ENCODE measurements around the gene SOHLH1. TPM values are rescaled to one million over a fixed set of nuclear protein-coding genes. Genes with fewer than 3 reads are reported as not detected.

SOHLH1 gene
- polyA plus RNA-seq (ENCODE audit: low read depth in 6 of 6) = not detected

GRCh38 chr9:135699440-135699839 lies at the start of gene SOHLH1:
Gene SOHLH1 (minus strand): TSS chr9:135699481. CDS start chr9:135699467, 14 bp downstream.
- Mint-ChIP-seq H3K4me1 (no peaks in the 10 kb centered on the region), H3K27ac (no peak within 1 kb of the TSS), H3K27me3 (peaks cover 0 to 24% (median 19%) of the 10 kb centered on the region in 3 donors), H3K36me3 (no peaks in the 10 kb centered on the region), H3K4me3 (peak within 1 kb of the TSS in 1 of 8 donors; percentile 25), H3K9me3 (no peaks in the 10 kb centered on the region)
- DNase-seq (no peak), ATAC-seq (ENCODE audit: low read depth in 2 of 2) (no peak)

GRCh38 chr9:135748676-135749075 lies 49.4 kb upstream of the SOHLH1 start:
- ATAC-seq (ENCODE audit: low read depth in 2 of 2) (no peak), DNase-seq (no peak)
- Mint-ChIP-seq H3K36me3 (no peaks in the 10 kb centered on the region), H3K27me3 (peaks cover 4 to 20% (median 17%) of the 10 kb centered on the region in 3 donors), H3K4me3 (no peak overlapping the region), H3K9me3 (peaks cover 0 to 4% (median 0%) of the 10 kb centered on the region in 7 donors), H3K27ac (no peak overlapping the region), H3K4me1 (peaks cover 0 to 6% (median 0%) of the 10 kb centered on the region in 3 donors)

- no peaks in the 10 kb centered on the region for H3K9me3 Mint-ChIP-seq
- H3K36me3 Mint-ChIP-seq = no peaks in the 10 kb centered on the region
- no peaks in the 10 kb centered on the region for H3K4me1 Mint-ChIP-seq
Measured at GRCh38 chr9:135747311-135747710, 48.0 kb upstream of the SOHLH1 start.

GRCh38 chr9:135746565-135746964 lies 47.3 kb upstream of the SOHLH1 start:
- Mint-ChIP-seq H3K36me3 (no peaks in the 10 kb centered on the region), H3K9me3 (no peaks in the 10 kb centered on the region), H3K27me3 (peaks cover 0 to 16% (median 9%) of the 10 kb centered on the region in 3 donors), H3K27ac (peak overlapping the region in 1 of 6 donors; percentile 36), H3K4me1 (no peaks in the 10 kb centered on the region), H3K4me3 (no peak overlapping the region)
- no peak for ATAC-seq (ENCODE audit: low read depth in 2 of 2)
- DNase-seq = no peak

More at GRCh38 chr9:135747311-135747710, 48.0 kb upstream of the SOHLH1 start:
- ATAC-seq (ENCODE audit: low read depth in 2 of 2) (no peak), DNase-seq (no peak)
- no peak overlapping the region for H3K4me3 Mint-ChIP-seq
- H3K27ac Mint-ChIP-seq = no peak overlapping the region
- peaks cover 0 to 14% (median 14%) of the 10 kb centered on the region in 3 donors for H3K27me3 Mint-ChIP-seq

- Mint-ChIP-seq H3K4me1 (no peaks in the 10 kb centered on the region), H3K4me3 (no peak overlapping the region), H3K9me3 (no peaks in the 10 kb centered on the region), H3K27me3 (peaks cover 0 to 16% (median 8%) of the 10 kb centered on the region in 3 donors), H3K27ac (no peak overlapping the region), H3K36me3 (no peaks in the 10 kb centered on the region)
- DNase-seq (no peak), ATAC-seq (ENCODE audit: low read depth in 2 of 2) (no peak)
Measured at GRCh38 chr9:135745686-135746324, 46.5 kb upstream of the SOHLH1 start.

GRCh38 chr9:135745189-135745588 lies 45.9 kb upstream of the SOHLH1 start:
- Mint-ChIP-seq H3K27me3 (peaks cover 0 to 16% (median 9%) of the 10 kb centered on the region in 3 donors), H3K36me3 (no peaks in the 10 kb centered on the region)

GRCh38 chr9:135744333-135745070 lies 45.2 kb upstream of the SOHLH1 start:
- ATAC-seq (ENCODE audit: low read depth in 2 of 2) (no peak), DNase-seq (no peak)
- no peak overlapping the region for H3K27ac Mint-ChIP-seq
- H3K36me3 Mint-ChIP-seq = no peaks in the 10 kb centered on the region
- no peak overlapping the region for H3K4me3 Mint-ChIP-seq
- no peaks in the 10 kb centered on the region for H3K4me1 Mint-ChIP-seq
- H3K9me3 Mint-ChIP-seq = no peaks in the 10 kb centered on the region
- peaks cover 0 to 23% (median 16%) of the 10 kb centered on the region in 3 donors for H3K27me3 Mint-ChIP-seq

More at GRCh38 chr9:135745189-135745588, 45.9 kb upstream of the SOHLH1 start:
- DNase-seq (no peak), ATAC-seq (ENCODE audit: low read depth in 2 of 2) (no peak)
- Mint-ChIP-seq H3K9me3 (no peaks in the 10 kb centered on the region), H3K4me1 (no peaks in the 10 kb centered on the region), H3K4me3 (no peak overlapping the region), H3K27ac (no peak overlapping the region)

- Mint-ChIP-seq H3K27me3 (peaks cover 0 to 31% (median 23%) of the 10 kb centered on the region in 3 donors), H3K9me3 (no peaks in the 10 kb centered on the region), H3K4me3 (no peak overlapping the region), H3K27ac (no peak overlapping the region), H3K36me3 (no peaks in the 10 kb centered on the region), H3K4me1 (no peaks in the 10 kb centered on the region)
- ATAC-seq (ENCODE audit: low read depth in 2 of 2) (no peak), DNase-seq (no peak)
Measured at GRCh38 chr9:135743546-135744332, 44.5 kb upstream of the SOHLH1 start.

GRCh38 chr9:135743021-135743420 lies 43.7 kb upstream of the SOHLH1 start:
- no peak for ATAC-seq (ENCODE audit: low read depth in 2 of 2)
- H3K36me3 Mint-ChIP-seq = no peaks in the 10 kb centered on the region

GRCh38 chr9:135741276-135742219 lies 42.3 kb upstream of the SOHLH1 start:
- H3K4me3 Mint-ChIP-seq = no peak overlapping the region
- no peaks in the 10 kb centered on the region for H3K4me1 Mint-ChIP-seq
- peaks cover 0 to 35% (median 34%) of the 10 kb centered on the region in 3 donors for H3K27me3 Mint-ChIP-seq
- no peaks in the 10 kb centered on the region for H3K36me3 Mint-ChIP-seq
- no peaks in the 10 kb centered on the region for H3K9me3 Mint-ChIP-seq
- no peak for ATAC-seq (ENCODE audit: low read depth in 2 of 2)
- DNase-seq = no peak
- peak overlapping the region in 1 of 6 donors; percentile 36 for H3K27ac Mint-ChIP-seq

More at GRCh38 chr9:135743021-135743420, 43.7 kb upstream of the SOHLH1 start:
- no peak overlapping the region for H3K27ac Mint-ChIP-seq
- H3K4me1 Mint-ChIP-seq = no peaks in the 10 kb centered on the region
- no peak overlapping the region for H3K4me3 Mint-ChIP-seq
- peaks cover 0 to 32% (median 30%) of the 10 kb centered on the region in 3 donors for H3K27me3 Mint-ChIP-seq
- DNase-seq = no peak
- H3K9me3 Mint-ChIP-seq = no peaks in the 10 kb centered on the region

- Mint-ChIP-seq H3K27me3 (peaks cover 0 to 34% (median 33%) of the 10 kb centered on the region in 3 donors), H3K9me3 (no peaks in the 10 kb centered on the region), H3K4me3 (peak overlapping the region in 1 of 8 donors; percentile 52), H3K4me1 (no peaks in the 10 kb centered on the region), H3K36me3 (no peaks in the 10 kb centered on the region), H3K27ac (no peak overlapping the region)
- DNase-seq (no peak), ATAC-seq (ENCODE audit: low read depth in 2 of 2) (no peak)
Measured at GRCh38 chr9:135739271-135740220, 40.3 kb upstream of the SOHLH1 start.
